GM19238 (cell line): ENCODE results near the gene DIS3L2.
"Not testable (repeated sequence)": the region's sequence is repeated elsewhere in the genome, so short reads cannot be mapped to it uniquely, and the experiment has no call there.

Experiments
- DNase-seq: peaks from one replicate; pipeline ENCODE4 v3.0.0; 2011; ENCODE audit warnings: low spot score; ENCODE audit not compliant: insufficient read length

DIS3L2 gene

GRCh38 chr2:232381204-232382031, 419.9 kb downstream of the DIS3L2 start:
- DNase-seq, result not testable (repeated sequence)

GRCh38 chr2:232382331-232383225, 421.1 kb downstream of the DIS3L2 start:
- DNase-seq, result no peak

GRCh38 chr2:232384466-232384865, 423.0 kb downstream of the DIS3L2 start:
- no peak for DNase-seq

- DNase-seq, result not testable (repeated sequence)
Observed at GRCh38 chr2:232385058-232385457, 423.5 kb downstream of the DIS3L2 start.

- no peak for DNase-seq
Observed at GRCh38 chr2:232385660-232386489, 424.4 kb downstream of the DIS3L2 start.

GRCh38 chr2:232386490-232386739, 424.9 kb downstream of the DIS3L2 start:
- no peak for DNase-seq
